Stimulated activated CD8-positive, alpha-beta memory T cell treated with anti-CD3 and anti-CD28 coated beads, Interleukin-4, amount 100 ng/mL, for 1 hour (primary cell): Measurements from ENCODE around the gene SLC5A12.

ENCODE experiments used
- DNase-seq, 2 donors: peaks; one replicate each; pipeline ENCODE4 v3.0.0-alpha.2; 2020; ENCODE audit warnings: low read depth in 2 of 2, low spot score in 1 of 2

SLC5A12 gene, protein sequence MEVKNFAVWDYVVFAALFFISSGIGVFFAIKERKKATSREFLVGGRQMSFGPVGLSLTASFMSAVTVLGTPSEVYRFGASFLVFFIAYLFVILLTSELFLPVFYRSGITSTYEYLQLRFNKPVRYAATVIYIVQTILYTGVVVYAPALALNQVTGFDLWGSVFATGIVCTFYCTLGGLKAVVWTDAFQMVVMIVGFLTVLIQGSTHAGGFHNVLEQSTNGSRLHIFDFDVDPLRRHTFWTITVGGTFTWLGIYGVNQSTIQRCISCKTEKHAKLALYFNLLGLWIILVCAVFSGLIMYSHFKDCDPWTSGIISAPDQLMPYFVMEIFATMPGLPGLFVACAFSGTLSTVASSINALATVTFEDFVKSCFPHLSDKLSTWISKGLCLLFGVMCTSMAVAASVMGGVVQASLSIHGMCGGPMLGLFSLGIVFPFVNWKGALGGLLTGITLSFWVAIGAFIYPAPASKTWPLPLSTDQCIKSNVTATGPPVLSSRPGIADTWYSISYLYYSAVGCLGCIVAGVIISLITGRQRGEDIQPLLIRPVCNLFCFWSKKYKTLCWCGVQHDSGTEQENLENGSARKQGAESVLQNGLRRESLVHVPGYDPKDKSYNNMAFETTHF

DNA sequence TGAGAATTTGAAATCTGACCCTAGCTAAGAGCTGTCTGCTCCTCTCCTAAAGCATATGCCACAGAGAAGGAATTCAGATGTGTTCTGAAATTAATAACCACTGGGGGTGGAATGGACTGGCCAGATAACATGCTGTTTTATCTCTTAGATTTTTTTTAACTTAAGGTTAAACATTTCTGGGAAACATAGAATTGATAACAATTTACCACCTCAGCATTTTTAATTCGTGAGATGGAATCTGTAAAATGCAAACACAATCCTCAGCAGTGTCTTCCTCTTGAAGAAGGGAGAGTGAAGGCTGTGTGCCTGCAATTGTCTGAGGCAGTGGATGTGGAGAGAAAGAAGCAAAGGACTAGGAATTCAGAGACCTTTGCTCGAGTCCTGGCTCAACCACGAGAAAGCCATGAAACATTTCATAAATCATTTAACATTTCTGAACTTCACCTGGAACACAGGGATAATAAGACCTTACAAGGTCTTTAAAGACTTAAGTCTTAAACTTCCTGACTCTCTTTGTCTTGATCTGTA, at the start of gene SLC5A12:
SLC5A12 (minus strand) TSS at position 113 of the 528 bp plus-strand sequence. CDS start 346 bp downstream, outside the sequence.
- no peak for DNase-seq

DNA sequence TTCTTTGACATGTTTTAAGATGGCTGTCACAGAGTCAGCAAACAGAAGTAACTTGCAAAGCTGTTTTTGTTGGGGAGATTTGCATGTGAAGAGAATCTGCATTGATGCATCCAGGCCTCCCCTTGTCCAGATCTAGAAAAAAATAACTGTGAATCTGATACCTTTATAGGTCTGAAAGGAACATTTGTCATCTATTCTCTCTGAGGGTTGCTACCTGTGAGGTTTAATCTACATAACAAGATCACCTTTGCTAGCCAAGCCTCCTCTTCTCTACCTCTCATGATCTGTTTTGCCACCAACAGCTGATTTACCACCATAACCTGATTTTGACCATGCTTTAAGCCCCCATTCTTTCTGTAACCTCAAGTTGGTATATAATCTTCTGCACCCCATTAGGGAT, 47.2 kb upstream of the SLC5A12 start:
- no peak for DNase-seq

DNA sequence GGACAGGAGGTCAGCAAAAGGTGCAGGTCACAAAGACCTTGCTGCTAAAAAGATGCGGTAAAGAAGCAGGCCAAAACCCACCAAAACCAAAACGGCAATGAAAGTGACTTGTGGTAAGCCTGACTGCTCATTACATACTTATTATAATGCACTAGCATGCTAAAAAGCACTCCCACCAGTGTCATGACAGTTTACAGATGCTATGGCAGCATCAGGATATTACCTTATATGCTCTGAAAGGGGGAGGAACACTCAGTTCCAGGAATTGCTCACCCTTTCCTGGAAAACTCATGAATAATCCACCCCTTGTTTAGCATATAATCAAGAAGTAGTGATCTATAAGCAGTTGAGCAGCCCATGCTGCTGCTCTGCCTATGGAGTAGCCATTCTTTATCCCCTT, 45.2 kb upstream of the SLC5A12 start:
- DNase-seq: no peak

DNA sequence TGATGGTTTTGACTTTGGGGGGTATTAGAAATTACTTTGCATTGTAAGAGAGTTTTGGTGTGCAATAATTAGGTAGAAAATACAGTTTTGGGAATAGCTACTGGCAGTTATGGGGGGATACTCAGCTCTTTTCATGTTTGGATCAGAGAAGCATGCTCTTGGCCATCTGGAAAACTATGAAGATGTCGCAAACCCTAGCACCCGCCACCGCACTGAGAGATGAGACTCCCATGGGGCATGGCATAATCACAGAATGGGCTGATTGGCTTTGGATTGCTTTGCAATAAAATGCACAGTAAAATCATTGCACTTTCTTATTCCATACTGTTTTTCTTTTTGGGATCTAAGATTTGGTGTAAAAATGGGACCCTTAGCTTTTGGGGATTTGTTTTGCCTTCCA, 43.5 kb upstream of the SLC5A12 start:
- no peak for DNase-seq

DNA sequence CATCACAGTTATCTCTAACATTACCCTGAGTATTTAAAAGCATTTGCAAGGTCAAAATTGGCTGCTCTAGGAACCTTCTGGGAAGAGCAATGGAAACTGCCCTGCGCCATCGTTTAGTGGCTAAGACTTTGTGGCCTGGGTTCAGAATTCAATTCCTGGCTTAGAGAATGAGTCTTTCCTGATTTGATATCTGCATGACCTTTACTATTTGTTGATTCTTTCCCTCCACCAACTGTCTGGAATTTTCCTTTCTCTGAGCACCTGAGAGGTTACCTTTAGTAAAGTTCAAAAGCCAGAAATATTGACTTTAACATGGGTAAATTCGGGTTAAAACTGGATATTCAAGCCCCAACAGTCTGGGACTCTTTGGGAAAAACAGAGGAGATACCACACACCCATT, 43.0 kb upstream of the SLC5A12 start:
- no peak for DNase-seq

DNA sequence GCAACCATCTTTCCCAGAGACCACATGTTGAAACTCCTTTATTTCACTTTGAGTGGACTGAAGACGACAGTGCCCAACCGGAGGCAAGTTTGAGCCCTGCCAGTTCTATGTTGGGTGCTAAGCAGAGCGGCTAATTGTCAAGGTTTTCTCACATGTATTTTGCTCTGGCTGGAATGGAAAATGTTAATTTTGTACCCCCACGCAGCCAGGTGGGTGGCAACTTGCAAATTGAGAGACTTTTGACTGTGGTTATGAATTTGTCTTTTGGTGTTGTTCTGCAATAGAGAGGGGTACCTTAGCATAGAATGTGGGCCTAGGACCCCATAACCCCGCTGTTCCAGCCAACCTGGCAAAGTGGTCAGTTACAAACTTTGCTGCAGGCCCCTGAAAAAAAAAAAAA, 42.5 kb upstream of the SLC5A12 start:
- DNase-seq: no peak

DNA sequence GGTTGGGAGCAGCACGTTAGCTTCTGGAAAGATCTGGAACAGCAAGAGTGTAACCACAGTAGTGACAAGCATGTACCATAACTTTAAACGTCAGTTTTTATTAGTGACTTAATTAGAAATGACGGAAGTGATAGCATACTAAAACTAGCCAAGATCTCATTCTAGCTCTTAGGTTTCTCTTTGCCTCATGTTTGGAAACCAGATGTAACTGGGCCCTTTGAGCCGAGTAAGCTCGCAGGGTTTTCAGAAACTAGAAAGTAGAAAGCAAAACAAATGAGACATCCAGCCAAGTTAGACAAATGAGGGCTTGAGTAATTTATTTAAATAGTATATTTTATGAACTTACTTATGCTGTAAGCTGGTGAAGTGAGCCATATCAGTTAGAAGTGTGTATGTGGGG, 40.2 kb upstream of the SLC5A12 start:
- no peak for DNase-seq

DNA sequence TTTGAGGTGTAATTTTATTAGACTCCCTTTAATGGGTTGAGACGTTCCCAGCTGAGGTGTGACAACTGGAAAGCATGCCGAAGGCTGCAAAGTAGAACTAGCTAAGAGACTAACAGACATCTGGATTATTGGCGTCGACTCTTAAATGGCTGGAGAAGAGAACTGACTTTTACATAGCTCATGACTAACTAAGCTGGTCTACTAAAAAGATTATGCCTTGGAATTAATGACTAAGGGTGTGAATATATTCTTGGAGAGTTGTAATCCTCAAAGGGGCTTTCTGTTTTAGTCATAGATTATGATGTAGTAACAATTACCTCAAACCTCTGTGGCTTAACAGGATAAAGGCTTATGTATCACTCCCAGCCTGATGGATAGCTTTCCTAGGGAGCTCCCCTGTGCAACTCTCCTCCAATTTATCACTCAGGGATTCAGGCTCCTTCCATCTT, 39.5 kb upstream of the SLC5A12 start:
- no peak for DNase-seq

DNA sequence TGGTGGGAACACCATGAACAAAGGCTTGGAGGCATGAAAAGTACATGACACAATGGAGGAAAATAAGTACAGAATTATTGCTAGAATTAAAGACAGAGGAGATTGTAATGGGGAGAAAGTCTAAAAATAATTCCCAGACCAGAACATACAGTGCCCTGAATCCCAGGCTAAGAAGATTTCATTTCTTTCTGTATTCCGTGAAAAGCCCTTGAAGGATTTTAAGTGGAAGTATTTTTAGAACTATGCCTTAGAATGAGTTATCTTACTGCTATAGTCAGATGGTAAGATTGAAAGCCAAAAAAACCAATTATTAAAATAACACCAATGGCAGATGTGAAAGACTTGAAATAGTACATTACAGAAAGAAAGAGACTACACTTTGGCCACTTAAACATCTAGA, 36.1 kb upstream of the SLC5A12 start:
- no peak for DNase-seq

DNA sequence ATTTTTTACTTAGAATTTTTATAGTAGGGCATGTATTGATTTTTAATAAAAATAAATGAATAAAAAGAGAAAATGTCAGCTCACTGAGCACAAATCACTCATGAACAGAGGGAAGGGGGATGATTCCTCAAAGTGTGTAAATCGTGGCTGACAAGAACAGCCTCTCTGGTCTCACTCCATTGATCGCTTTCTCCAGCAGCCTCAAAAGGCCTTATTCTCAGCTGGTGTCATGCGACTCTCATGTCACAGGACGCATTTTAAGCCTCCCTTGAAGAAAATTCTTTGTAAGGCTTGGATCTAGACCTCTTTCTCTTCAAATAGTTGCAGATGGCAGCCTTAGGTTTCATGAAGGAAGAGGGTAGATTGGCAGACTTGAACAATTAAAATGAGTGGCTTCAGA, 33.9 kb upstream of the SLC5A12 start:
- no peak for DNase-seq

DNA sequence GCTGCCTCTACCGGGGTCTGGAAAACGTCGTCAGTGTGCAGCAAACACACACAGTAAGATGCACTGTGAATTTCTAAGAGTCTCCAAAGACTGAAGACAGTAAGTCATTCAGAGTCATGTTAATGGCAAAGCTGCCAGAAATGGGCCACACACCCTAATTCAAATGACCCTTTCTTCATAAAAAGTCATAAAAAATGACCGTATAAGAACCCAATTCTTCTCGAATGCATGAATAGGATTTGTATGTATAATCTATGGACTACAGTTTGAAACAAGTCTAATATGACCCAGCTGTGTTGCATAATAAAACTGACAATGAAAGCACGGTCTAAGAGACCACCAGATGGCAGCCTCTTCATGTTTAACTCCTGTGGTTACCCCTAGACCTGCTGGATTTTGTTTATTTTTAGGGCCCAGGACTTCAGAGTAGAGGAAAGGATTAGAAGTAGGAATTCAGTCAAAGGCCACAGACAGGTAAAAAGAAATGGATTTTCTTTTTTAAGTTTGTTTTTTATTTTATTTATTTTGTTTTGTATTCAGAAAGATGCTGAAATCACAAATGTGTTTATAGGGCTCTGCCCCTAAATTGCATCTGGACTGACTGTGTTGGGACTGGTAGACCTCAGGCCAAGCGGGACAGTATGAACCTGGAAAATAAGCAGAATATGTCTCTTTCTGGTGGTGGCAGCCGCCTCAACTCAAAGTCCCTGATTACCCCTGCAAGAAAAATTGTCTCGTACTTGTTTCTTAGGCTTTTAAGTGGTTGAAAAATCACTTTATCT, 32.1 kb upstream of the SLC5A12 start:
- DNase-seq: no peak

DNA sequence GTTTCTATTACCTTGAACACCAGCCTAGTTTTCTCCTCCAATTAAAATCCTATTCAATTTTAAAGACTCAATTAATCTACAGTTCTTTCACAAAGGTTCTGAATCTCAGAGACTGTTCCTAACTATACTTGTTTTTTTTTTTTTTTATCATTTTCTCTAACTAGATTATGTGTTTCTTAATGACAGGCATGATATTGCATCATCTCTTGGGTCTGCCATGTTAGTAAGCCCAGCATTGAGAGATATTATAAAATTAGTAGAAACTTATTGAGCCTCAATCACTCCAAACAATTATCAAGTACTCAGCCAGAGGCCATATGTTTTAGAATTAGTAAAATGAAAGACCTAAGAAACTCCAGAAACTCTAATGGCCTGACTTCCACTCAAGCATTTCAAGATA, 28.1 kb upstream of the SLC5A12 start:
- DNase-seq: no peak

DNA sequence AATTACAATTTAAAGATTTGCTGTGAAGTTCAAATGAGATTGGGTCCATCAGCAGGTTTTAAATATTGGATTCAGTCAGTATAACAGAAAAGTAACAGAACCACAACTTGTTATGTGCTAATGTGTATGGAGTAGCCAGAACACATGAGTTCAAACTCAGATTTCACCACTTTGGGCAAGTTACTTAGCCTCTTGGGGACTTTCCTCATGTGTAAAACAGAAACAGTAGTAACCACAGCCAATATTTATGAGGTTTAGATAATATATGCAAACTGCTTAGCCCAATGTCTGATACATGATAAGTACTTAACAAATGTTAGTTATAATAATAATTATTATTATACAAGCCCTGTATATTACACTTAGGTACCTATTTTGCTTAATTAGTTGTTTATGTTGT, 21.8 kb upstream of the SLC5A12 start:
- DNase-seq: no peak

DNA sequence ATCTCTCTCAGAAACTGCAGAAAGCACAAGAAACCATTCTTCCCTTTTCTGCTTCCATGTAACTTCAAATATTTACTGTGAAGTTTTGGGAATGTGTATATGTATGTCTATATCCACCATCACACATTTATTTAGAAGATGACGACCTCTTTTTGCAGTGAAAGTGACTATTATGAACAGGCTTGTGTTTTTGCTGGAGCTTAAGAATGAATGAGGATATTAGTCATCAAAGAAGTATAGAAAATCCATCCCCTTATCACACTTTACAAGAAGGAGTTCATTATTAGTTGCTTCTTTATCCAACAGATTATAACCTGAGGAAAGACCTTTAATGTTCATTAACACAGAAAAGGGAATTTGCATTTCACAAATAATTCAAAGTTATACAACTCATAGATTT, 21.1 kb upstream of the SLC5A12 start:
- no peak for DNase-seq

DNA sequence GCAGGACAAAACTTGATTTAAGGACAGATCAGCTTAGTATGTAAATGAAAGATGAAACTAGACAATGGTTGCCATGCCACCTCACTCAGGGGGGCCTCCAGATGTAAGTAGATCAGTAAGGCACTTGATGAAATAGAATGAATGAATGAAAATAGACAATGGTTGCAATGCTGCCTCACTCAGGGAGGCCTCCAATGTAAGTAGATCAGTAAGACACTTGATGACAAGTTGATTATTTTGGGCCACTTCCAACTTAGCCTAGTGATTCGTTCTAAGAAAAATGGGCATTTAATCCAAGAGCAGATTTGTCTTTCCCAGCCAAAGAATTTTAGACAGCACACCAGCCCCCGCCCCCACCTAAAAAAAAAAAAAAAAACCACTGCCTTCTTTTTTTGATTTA, 19.2 kb upstream of the SLC5A12 start:
- DNase-seq: no peak

DNA sequence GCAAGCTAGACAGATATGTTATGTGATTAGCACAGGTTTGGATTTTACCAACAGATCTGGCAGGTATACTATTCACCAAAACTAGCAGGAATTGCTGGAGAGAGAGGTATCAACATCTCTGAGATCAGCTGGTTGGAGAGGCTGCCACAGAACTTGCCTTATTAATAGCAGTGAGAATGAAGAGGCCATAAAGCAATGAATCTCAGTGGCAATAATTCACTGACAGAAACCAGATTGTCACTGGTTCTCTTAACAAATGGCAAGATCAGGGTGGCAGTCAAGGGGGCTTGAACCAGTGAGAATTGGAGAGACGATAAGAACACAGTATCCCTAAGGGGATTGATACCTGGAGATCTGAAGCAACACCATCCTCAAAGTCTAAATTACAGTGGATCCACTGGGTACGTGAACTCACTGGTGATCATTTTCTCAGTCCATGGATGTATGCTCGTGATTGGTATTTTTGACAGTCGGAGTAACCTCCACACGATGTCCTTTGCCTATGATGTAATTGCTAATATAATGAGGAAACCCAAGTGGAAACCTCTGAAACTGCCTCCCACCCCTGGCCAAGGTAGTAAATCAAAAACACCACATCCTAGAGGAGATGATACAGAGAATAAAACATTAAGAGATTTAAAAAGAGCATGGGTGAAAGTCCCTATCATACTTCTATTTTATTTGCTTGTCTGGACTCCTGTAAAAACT, 17.7 kb upstream of the SLC5A12 start:
- no peak for DNase-seq

DNA sequence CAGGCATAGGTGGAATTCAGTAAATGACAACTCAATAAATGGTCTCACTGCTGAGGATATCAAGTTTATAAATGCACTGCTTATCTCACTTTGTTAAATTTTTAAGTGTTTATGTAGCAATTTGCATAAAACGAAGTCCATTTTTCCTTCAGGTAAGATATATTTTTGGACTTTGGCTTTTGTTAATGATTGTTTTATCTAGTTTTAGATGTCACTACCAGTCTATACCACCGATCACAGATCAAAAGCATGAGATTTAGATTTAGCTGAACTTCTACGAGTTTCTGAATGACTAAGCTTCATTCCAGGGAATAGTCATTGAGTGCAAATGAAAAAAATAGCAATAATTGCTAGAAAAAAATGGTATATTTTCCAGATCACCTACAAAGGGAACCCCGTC, 12.8 kb upstream of the SLC5A12 start:
- DNase-seq: no peak

DNA sequence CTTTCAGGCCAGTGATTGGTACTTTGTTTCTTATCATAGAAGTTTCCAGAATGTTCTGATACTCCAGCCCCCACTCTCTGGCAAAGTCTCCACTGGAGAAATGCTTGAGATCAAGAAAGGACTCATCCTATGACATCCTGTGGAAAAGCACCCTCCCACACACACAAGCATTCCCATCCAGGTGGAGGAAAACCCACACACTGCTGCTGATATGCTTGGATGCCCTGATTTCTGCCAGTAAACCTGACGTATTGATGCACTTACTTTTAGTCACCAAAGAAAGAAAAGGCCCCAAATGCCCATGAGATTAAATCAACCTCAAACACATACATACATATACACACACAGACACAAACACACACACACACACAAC, 9.2 kb upstream of the SLC5A12 start:
- DNase-seq: no peak

DNA sequence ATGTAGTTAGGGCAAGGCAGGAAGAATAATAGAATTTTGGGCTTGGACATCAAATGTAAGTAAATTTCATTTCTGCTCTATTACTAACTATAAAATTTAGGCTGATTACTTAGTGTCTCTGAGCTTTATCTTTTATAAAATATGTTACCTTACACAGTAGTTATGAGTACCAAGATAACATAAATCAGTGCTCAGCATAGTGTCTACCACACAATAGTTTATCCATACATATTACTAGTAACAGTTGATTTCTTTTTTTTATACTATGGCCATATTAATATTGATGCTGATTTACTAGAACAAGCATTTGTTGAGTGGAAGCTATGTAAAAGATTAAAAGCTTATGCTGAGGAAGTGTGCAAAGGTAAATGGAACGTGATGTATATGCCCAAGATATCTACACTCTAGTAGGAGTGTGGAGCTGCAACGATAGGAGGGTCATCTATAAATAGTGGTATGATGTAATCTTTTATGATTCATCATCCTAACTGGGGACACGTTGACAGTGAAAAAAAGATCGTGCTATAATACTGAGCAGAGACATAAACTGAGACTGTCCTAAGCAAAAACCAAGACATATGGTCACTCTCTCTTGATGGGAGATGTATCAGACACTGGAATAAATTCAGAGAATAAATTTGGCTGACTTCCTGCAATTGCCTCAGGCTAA, 8.7 kb upstream of the SLC5A12 start:
- DNase-seq: no peak

DNA sequence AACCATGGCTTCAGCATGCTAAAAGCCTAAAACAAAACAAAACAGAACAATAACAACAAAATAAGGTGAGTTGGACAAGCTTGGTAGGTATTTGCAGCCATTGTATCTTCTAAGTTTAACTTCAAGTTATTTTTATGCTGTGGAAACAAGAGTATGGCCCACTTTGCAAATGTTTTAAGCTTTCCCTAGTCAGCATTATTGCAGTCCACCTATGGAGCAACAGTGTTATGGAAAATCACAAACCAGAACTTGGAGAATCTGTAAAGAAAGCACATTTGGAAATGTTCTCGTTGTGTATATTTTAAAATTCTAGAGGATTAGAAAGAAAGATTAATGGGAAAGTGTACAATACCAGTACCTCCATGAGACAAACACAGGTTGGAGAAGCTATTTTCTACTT, 7.4 kb upstream of the SLC5A12 start:
- no peak for DNase-seq

DNA sequence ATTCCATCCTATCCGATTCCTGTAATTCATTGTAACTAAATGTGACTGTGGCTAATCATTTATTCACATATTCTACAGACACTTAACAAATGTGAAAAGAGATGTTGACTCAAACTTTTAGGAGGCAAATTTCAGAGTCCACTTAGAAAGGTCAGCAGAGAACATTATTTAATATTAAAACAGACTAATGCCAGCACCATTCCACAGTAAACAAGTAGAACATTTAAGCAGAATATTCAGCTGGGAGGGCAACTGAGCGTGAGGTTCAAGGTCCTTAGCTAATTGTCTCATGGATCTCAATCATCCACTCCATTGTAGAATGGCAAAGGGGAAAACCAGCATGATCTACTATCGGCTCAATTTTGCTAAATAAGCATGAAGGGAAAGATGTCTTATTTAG, 5.1 kb upstream of the SLC5A12 start:
- DNase-seq: no peak
